Kidney (tissue), 14 donors: Measurements from ENCODE around the gene RNF20. TPM values are rescaled to one million over a fixed set of nuclear protein-coding genes. Genes with fewer than 3 reads are reported as not detected.

Source experiments
- DNase-seq, 5 donors: peaks; one replicate each; pipeline ENCODE4 v3.0.0-alpha.2; 2013 to 2020
- FAIRE-seq: peaks from 2 replicates; lab custom pipeline; 2012; peaks lifted over from hg19 to GRCh38; lab: Jason Lieb, UNC
- H3K27ac ChIP-seq, 2 donors: one replicate each; pipeline ENCODE4 v1.7.0; 2013; ENCODE audit warnings: low read depth in 2 of 2, low read length in 2 of 2, inconsistent platforms in 1 of 2
- H3K27me3 ChIP-seq: one replicate; pipeline ENCODE4 v1.7.1; 2013; ENCODE audit warnings: low read length, inconsistent platforms; ENCODE audit not compliant: control insufficient read depth, insufficient read depth
- H3K36me3 ChIP-seq, 3 donors: one replicate each; pipeline versions ENCODE4 v1.7.0 to v1.7.1; 2013; ENCODE audit warnings: low read length in 3 of 3, control low read depth in 1 of 3, inconsistent platforms in 1 of 3; ENCODE audit not compliant: insufficient read depth in 3 of 3, control insufficient read depth in 2 of 3
- H3K4me1 ChIP-seq, 3 donors: one replicate each; pipeline versions ENCODE4 v1.7.0 to v1.7.1; 2013; ENCODE audit warnings: low read length in 3 of 3, inconsistent platforms in 1 of 3, low read depth in 1 of 3; ENCODE audit not compliant: control insufficient read depth in 2 of 3, insufficient read depth in 2 of 3
- H3K4me3 ChIP-seq, 3 donors: one replicate each; pipeline versions ENCODE4 v1.7.0 to v1.8.1; 2013; ENCODE audit warnings: low read length in 3 of 3, control low read depth in 1 of 3, inconsistent platforms in 1 of 3
- H3K9ac ChIP-seq, 3 donors: one replicate each; pipeline versions ENCODE4 v1.7.0 to v1.7.1; 2013; ENCODE audit warnings: low read length in 3 of 3, control low read depth in 1 of 3, inconsistent platforms in 1 of 3
- H3K9me3 ChIP-seq, 3 donors: one replicate each; pipeline versions ENCODE4 v1.7.0 to v1.7.1; 2013; ENCODE audit warnings: low read length in 3 of 3, control low read depth in 1 of 3, inconsistent platforms in 1 of 3; ENCODE audit not compliant: control insufficient read depth in 2 of 3, insufficient read depth in 1 of 3
- CTCF ChIP-seq: IDR thresholded peaks from 3 replicates; pipeline ENCODE4 v1.5.1; 2012; ENCODE audit warnings: mild to moderate bottlenecking, moderate library complexity, borderline replicate concordance; ENCODE audit not compliant: insufficient read depth; ENCODE audit errors: extremely low read depth
- intact Hi-C: fragments of 100-400 bp; cut with DNase I; formaldehyde crosslinking; loops from one replicate; pipeline ENCODE4 v1.11.1; 2022
- polyA plus RNA-seq: library from polyadenylated mRNA; stranded (reverse); fragments of 350-450 nt; fragmentation: Illumina TruSeq; extraction: RNeasy Lipid Tissue Mini Kit (QIAGEN cat#74804); gene quantifications from one replicate; pipeline ENCODE4 v1.2.3, GENCODE V29; 2014; ENCODE audit warnings: low read depth, low replicate concordance; ENCODE audit not compliant: insufficient read depth
- total RNA-seq: library from RNA; stranded (reverse); fragmentation: NEBNext Ultra II Directional; extraction: Animal tissue kit (Norgen Biotek cat#: 25700); gene quantifications from one replicate; pipeline ENCODE4 v1.2.1, GENCODE V29; 2021
- donor health status: control.
- donor health status: control.
- donor health status: control.
- donor health status: control.
- donor health status: control.
- donor health status: DM: yes; HTN: yes; CAD: no.
- donor health status: Normal renal cell carcinoma (clear cell type).

Gene RNF20
- total and polyA plus RNA-seq, 2 donors from 2014 or later: 15.8 to 43.2 TPM

DNA sequence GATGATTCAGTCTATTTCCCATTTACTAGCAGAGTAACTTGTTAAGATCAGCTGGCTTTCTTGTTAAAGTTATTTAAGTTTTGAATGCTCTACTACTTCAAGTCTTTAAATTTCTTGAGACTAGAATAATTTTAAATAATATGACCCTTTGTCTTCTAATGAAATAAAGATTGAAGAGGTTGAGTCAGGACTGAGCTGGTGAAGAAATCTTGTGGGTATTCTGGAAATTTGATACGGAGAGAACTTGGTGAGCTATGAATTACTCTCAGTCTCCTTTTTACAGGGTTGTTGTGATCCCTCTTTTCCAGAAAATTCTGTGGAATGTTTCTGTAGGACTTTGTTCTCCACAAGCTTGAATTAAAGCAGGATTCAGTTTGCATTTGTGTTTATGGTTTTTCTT, 29.3 kb downstream of the RNF20 start:
- Histone ChIP-seq H3K9ac (no peak overlapping the region), H3K27me3 (no peaks in the 10 kb centered on the region), H3K4me1 (no peaks in the 10 kb centered on the region), H3K9me3 (peaks cover 0 to under 1% (median 0%) of the 10 kb centered on the region in 3 donors), H3K27ac (no peak overlapping the region), H3K4me3 (no peak overlapping the region), H3K36me3 (peaks cover 6 to 45% (median 12%) of the 10 kb centered on the region in 3 donors)
- no peak for TF ChIP-seq CTCF
- DNase-seq (no peak), FAIRE-seq (no peak)
- intact Hi-C loops: no loop called here

- no peak for TF ChIP-seq CTCF
- Histone ChIP-seq H3K4me3 (no peak overlapping the region), H3K36me3 (peaks cover under 1 to 42% (median 13%) of the 10 kb centered on the region in 3 donors), H3K4me1 (no peaks in the 10 kb centered on the region), H3K9ac (no peak overlapping the region), H3K27ac (no peak overlapping the region), H3K9me3 (no peaks in the 10 kb centered on the region), H3K27me3 (no peaks in the 10 kb centered on the region)
- DNase-seq (no peak), FAIRE-seq (no peak)
- intact Hi-C loops: no loop called here
Observed at GRCh38 chr9:101564252-101564651, 30.6 kb downstream of the RNF20 start.

DNA sequence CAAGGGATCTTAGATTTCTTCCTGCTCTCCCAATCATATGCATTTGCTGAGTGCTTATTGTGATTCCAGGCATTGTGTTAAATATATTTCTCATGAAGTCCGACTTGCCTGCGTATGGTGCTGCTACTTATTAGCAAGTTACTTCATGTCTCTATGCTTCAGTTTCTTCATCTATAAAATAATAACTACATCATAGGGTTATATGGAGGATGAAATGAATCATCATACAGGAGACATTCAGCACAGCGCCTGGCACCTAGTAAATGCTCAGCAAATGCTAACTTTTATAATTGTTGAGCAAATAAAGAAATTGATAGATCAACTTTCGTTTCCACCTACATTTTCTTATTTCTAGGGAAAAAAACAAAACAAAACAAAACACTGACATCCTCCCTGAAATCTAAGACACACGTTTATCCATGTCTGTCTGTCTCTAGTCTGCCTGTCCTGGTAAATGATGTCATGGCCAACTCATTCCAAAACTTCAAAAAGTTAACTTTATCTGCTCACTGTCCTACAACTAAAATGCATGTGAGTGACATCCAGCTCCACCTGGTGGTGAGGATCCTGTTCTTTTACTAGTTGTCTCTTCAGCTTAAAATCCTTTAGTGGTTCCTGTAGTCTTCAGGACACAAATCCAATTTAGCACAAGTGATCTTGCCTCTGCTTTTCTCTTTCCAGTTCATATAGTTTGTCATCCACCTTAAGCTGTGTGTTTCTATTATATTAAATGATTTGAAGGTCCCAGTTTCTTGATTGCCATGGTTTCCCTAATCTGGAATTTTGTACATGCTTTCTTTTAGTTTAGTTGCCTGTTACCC, 33.5 kb downstream of the RNF20 start:
- no peak for DNase-seq
- Histone ChIP-seq H3K27me3 (no peaks in the 10 kb centered on the region), H3K4me3 (no peak overlapping the region), H3K9me3 (no peaks in the 10 kb centered on the region), H3K9ac (no peak overlapping the region), H3K4me1 (no peaks in the 10 kb centered on the region), H3K27ac (no peak overlapping the region), H3K36me3 (peaks cover 0 to 27% (median 5%) of the 10 kb centered on the region in 3 donors)
- peak; percentile 17 for TF ChIP-seq CTCF
- intact Hi-C loops: no loop called here
- no peak for FAIRE-seq
